Measurements from ENCODE around the gene SLC48A1.

The SLC48A1 gene

GRCh38 chr12:47795121-47795813, 22.2 kb downstream of the SLC48A1 start (continued):
- TF ChIP-seq TOX (CRISPR knock-in tag; IDR thresholded peaks at IDR 0.05; ENCODE audit: borderline replicate concordance) (no peak), ISL1 (CRISPR knock-in tag; IDR thresholded peaks at IDR 0.05) (no peak), SNAI2 (CRISPR knock-in tag; IDR thresholded peaks at IDR 0.05) (no peak)

- ATAC-seq: no peak
- TF ChIP-seq OSR1 (CRISPR knock-in tag; IDR thresholded peaks at IDR 0.05): no peak
- TF ChIP-seq PATZ1 (CRISPR knock-in tag; IDR thresholded peaks at IDR 0.05; ENCODE audit: borderline replicate concordance): no peak
- TF ChIP-seq TSHZ2 (CRISPR knock-in tag; IDR thresholded peaks at IDR 0.05): no peak
- TF ChIP-seq SNAI2 (CRISPR knock-in tag; IDR thresholded peaks at IDR 0.05): no peak
- no peak for TF ChIP-seq TOX (CRISPR knock-in tag; IDR thresholded peaks at IDR 0.05; ENCODE audit: borderline replicate concordance)
- TF ChIP-seq BACH2 (CRISPR knock-in tag; IDR thresholded peaks at IDR 0.05; ENCODE audit: borderline replicate concordance): no peak
- TF ChIP-seq CREB5 (CRISPR knock-in tag; IDR thresholded peaks at IDR 0.05; ENCODE audit: low read depth): no peak
- TF ChIP-seq ZNF8 (CRISPR knock-in tag; IDR thresholded peaks at IDR 0.05): no peak
- TF ChIP-seq ISL1 (CRISPR knock-in tag; IDR thresholded peaks at IDR 0.05): no peak
- TF ChIP-seq ZFP3 (CRISPR knock-in tag; IDR thresholded peaks at IDR 0.05): no peak
These were observed 22.9 kb downstream of the SLC48A1 start for GRCh38 chr12:47795814-47796411.

GRCh38 chr12:47797441-47797840, 24.4 kb downstream of the SLC48A1 start:
- ATAC-seq: peak; percentile 61

More at GRCh38 chr12:47797441-47797840, 24.4 kb downstream of the SLC48A1 start:
- no peak for TF ChIP-seq ARNTL (CRISPR knock-in tag; IDR thresholded peaks at IDR 0.05; ENCODE audit: borderline replicate concordance, low read depth)
- TF ChIP-seq ZNF70 (CRISPR knock-in tag; IDR thresholded peaks at IDR 0.05): no peak
- no peak for TF ChIP-seq ZFP30 (CRISPR knock-in tag; IDR thresholded peaks at IDR 0.05)
- no peak for TF ChIP-seq ZNF565 (CRISPR knock-in tag; conservative IDR thresholded peaks at IDR 0.05; ENCODE audit: low read depth)
- TF ChIP-seq POU6F1 (CRISPR knock-in tag; IDR thresholded peaks at IDR 0.05; ENCODE audit: borderline replicate concordance, low read depth): no peak
- TF ChIP-seq OSR1 (CRISPR knock-in tag; IDR thresholded peaks at IDR 0.05): no peak
- TF ChIP-seq GLIS3 (CRISPR knock-in tag; IDR thresholded peaks at IDR 0.05): no peak
- TF ChIP-seq SNAI2 (CRISPR knock-in tag; IDR thresholded peaks at IDR 0.05): no peak
- no peak for TF ChIP-seq ZFP3 (CRISPR knock-in tag; IDR thresholded peaks at IDR 0.05)
- no peak for TF ChIP-seq PATZ1 (CRISPR knock-in tag; IDR thresholded peaks at IDR 0.05; ENCODE audit: borderline replicate concordance)

Measured in SK-N-SH treated with all-trans-retinoic acid at 6 μM for 48 hours (cell line).